Mammary epithelial cell (primary cell): ENCODE data around the gene PLEKHM3.

Experiments used
- EZH2 ChIP-seq: IDR thresholded peaks from 2 replicates; pipeline ENCODE4 v1.6.1; 2012; ENCODE audit warnings: low read length, inconsistent platforms, borderline replicate concordance
- TF ChIP-seq, protein P1 (sequence below), 2 donors: IDR thresholded peaks in 1 of 2; conservative IDR thresholded peaks in 1 of 2; 2 replicates each; pipeline ENCODE4 v1.5.1; 2011 to 2012; ENCODE audit warnings: inconsistent platforms in 2 of 2, low read length in 2 of 2, mild to moderate bottlenecking in 2 of 2, control low read depth in 1 of 2, low read depth in 1 of 2; ENCODE audit not compliant: insufficient read depth in 1 of 2; ENCODE audit errors: extremely low read depth in 1 of 2

GRCh38 chr2:207831584-207832248 lies 193.6 kb downstream of the PLEKHM3 start:
- TF ChIP-seq, protein P1, sequence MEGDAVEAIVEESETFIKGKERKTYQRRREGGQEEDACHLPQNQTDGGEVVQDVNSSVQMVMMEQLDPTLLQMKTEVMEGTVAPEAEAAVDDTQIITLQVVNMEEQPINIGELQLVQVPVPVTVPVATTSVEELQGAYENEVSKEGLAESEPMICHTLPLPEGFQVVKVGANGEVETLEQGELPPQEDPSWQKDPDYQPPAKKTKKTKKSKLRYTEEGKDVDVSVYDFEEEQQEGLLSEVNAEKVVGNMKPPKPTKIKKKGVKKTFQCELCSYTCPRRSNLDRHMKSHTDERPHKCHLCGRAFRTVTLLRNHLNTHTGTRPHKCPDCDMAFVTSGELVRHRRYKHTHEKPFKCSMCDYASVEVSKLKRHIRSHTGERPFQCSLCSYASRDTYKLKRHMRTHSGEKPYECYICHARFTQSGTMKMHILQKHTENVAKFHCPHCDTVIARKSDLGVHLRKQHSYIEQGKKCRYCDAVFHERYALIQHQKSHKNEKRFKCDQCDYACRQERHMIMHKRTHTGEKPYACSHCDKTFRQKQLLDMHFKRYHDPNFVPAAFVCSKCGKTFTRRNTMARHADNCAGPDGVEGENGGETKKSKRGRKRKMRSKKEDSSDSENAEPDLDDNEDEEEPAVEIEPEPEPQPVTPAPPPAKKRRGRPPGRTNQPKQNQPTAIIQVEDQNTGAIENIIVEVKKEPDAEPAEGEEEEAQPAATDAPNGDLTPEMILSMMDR (conservative IDR thresholded peaks at IDR 0.05 in 1 of 2, IDR thresholded peaks at IDR 0.05 in 1 of 2; ENCODE audit: extremely low read depth in 1 of 2, insufficient read depth in 1 of 2, low read depth in 1 of 2, low read length in 2 of 2): no peak
- TF ChIP-seq EZH2: no peak
